Testis (tissue), 3 donors: ENCODE data around the gene CERS4. TPM values are rescaled to one million over a fixed set of nuclear protein-coding genes. Genes with fewer than 3 reads are reported as not detected.

Source experiments
- DNase-seq: peaks from one replicate; pipeline ENCODE4 v3.0.0-alpha.2; 2019
- H3K27ac ChIP-seq, 2 donors: fragments of 200-600 bp; sonication (generic); one replicate each; pipeline ENCODE4 v1.5.1; 2019
- H3K27me3 ChIP-seq: fragments of 200-600 bp; sonication (generic); one replicate; pipeline ENCODE4 v1.5.1; 2019
- H3K36me3 ChIP-seq: fragments of 200-600 bp; sonication (generic); one replicate; pipeline ENCODE4 v1.5.1; 2017; ENCODE audit warnings: low read depth; ENCODE audit errors: missing control alignments
- H3K4me1 ChIP-seq: fragments of 200-600 bp; sonication (generic); one replicate; pipeline ENCODE4 v1.5.1; 2019
- H3K4me3 ChIP-seq, 2 donors: fragments of 200-600 bp; sonication (generic); one replicate each; pipeline ENCODE4 v1.5.1; 2017 to 2019
- H3K9me3 ChIP-seq: fragments of 200-600 bp; sonication (generic); one replicate; pipeline ENCODE4 v1.5.1; 2017
- CTCF ChIP-seq, 3 experiments: fragments of 450-650 bp in 2 of 3; fragments of 200-600 bp in 1 of 3; sonication (generic) in 1 of 3; IDR thresholded peaks; one replicate each; pipeline ENCODE4 v1.5.1; 2016 to 2019; ENCODE audit warnings: antibody characterized with exemption in 3 of 3, mild to moderate bottlenecking in 2 of 3, moderate library complexity in 1 of 3
- POLR2A ChIP-seq: fragments of 450-650 bp; IDR thresholded peaks from one replicate; pipeline ENCODE4 v1.6.1; 2017; ENCODE audit warnings: antibody characterized with exemption, mild to moderate bottlenecking, moderate library complexity
- WGBS, 2 donors: methylation state at CpG; one replicate each; pipeline ENCODE4 v1.1.5; 2018; 5-methylcytosine and 5-hydroxymethylcytosine counted together
- intact Hi-C: fragments of 100-400 bp; cut with DNase I; formaldehyde crosslinking; loops from one replicate; pipeline ENCODE4 v1.15.1; 2023; ENCODE audit warnings: low total_unique reads
- polyA plus RNA-seq: library from polyadenylated mRNA; stranded (reverse); fragments of 350-450 nt; fragmentation: Illumina TruSeq; extraction: RNeasy Lipid Tissue Mini Kit (QIAGEN cat#74804); gene quantifications from one replicate; pipeline ENCODE4 v1.2.3, GENCODE V29; 2014; ENCODE audit warnings: low read depth, low replicate concordance; ENCODE audit not compliant: insufficient read depth
- total RNA-seq, 2 donors: library from RNA; depleted of rRNA; stranded (reverse); fragments of >200 nt; gene quantifications; one replicate each; pipeline ENCODE4 v1.2.3, GENCODE V29; 2016

CERS4 gene
- total and polyA plus RNA-seq, 3 donors from 2014 or later: 35.2 to 105 (median 68.6) TPM

- TF ChIP-seq POLR2A (no peak), CTCF (IDR thresholded peaks at IDR 0.05) (no peak)
- H3K36me3 ChIP-seq: no peaks in the 10 kb centered on the region
These were observed 99.0 kb downstream of the CERS4 start, which contains the start of gene CD320 for GRCh38 chr19:8307965-8308866. CD320 (minus strand) TSS chr19:8308358; CDS start chr19:8308290, 68 bp downstream.

GRCh38 chr19:8308891-8309291 lies 99.7 kb downstream of the CERS4 start:
- H3K4me3 ChIP-seq: peak overlapping the region; percentile 56 to 63
- no peak for TF ChIP-seq POLR2A
- TF ChIP-seq CTCF (IDR thresholded peaks at IDR 0.05): no peak
- H3K27ac ChIP-seq: peak overlapping the region in 1 of 2 donors; percentile 69
- H3K9me3 ChIP-seq: no peaks in the 10 kb centered on the region
- H3K4me1 ChIP-seq: peaks cover 12% of the 10 kb centered on the region
- WGBS, 2 donors: 50 to 56% methylated on average over 17 of the region's 17 CpGs
- intact Hi-C loops: no loop called here
- H3K27me3 ChIP-seq: no peaks in the 10 kb centered on the region
- no peaks in the 10 kb centered on the region for H3K36me3 ChIP-seq
- DNase-seq: no peak

More at GRCh38 chr19:8307965-8308866, 99.0 kb downstream of the CERS4 start, which contains the start of gene CD320:
- Histone ChIP-seq H3K9me3 (no peaks in the 10 kb centered on the region), H3K27ac (peak within 1 kb of the TSS in 1 of 2 donors; percentile 69), H3K4me1 (peaks cover 12% of the 10 kb centered on the region), H3K27me3 (no peaks in the 10 kb centered on the region), H3K4me3 (peak within 1 kb of the TSS; percentile 56 to 63)
- 1 to 3% methylated on average over 29 to 47 of the region's 63 CpGs for WGBS, 2 donors
- intact Hi-C loops: no loop called here
- peak; percentile 95 for DNase-seq

GRCh38 chr19:8310342-8311055 lies 101.3 kb downstream of the CERS4 start:
- 94 to 96% methylated on average over 17 of the region's 17 CpGs for WGBS, 2 donors
- Histone ChIP-seq H3K27me3 (no peaks in the 10 kb centered on the region), H3K9me3 (no peaks in the 10 kb centered on the region), H3K4me3 (no peak overlapping the region), H3K4me1 (peaks cover 12% of the 10 kb centered on the region), H3K36me3 (no peaks in the 10 kb centered on the region), H3K27ac (no peak overlapping the region)
- intact Hi-C loops: no loop called here
- TF ChIP-seq CTCF (IDR thresholded peaks at IDR 0.05) (no peak), POLR2A (no peak)
- no peak for DNase-seq

GRCh38 chr19:8311461-8312260 lies 102.5 kb downstream of the CERS4 start:
- DNase-seq: no peak
- H3K9me3 ChIP-seq: no peaks in the 10 kb centered on the region
- intact Hi-C loops: no loop called here
- no peak overlapping the region for H3K4me3 ChIP-seq
- 73 to 81% methylated on average over 15 to 16 of the region's 16 CpGs for WGBS, 2 donors
- H3K4me1 ChIP-seq: peaks cover 12% of the 10 kb centered on the region
- TF ChIP-seq CTCF (IDR thresholded peaks at IDR 0.05) (no peak), POLR2A (no peak)
- no peaks in the 10 kb centered on the region for H3K27me3 ChIP-seq
- H3K36me3 ChIP-seq: no peaks in the 10 kb centered on the region
- no peak overlapping the region for H3K27ac ChIP-seq

Other genes with a start within 250 kb of the CERS4 start
- gene ELAVL1, start 203.7 kb upstream of the CERS4 start, total RNA-seq: 10 to 100 TPM; 75.7 to 84.8 TPM
- gene ELAVL1, start 203.7 kb upstream of the CERS4 start, polyA plus RNA-seq: 128 TPM
- 1 to 10 TPM in 1 of 2 donors, not detected in 1; 1.7 TPM for gene CCL25, start 156.6 kb upstream of the CERS4 start, total RNA-seq
- gene CCL25, start 156.6 kb upstream of the CERS4 start, polyA plus RNA-seq: 0.47 TPM
- gene FBN3, start 59.8 kb upstream of the CERS4 start, total RNA-seq: 10 to 100 TPM in 1 of 2 donors, 1 to 10 TPM in 1; 2.3 to 17.8 TPM
- gene FBN3, start 59.8 kb upstream of the CERS4 start, polyA plus RNA-seq: 0.62 TPM
- gene CD320, start 99.0 kb downstream of the CERS4 start, total RNA-seq: 10 to 100 TPM; 61.2 to 65.8 TPM
- gene CD320, start 99.0 kb downstream of the CERS4 start, polyA plus RNA-seq: 88.3 TPM
- gene NDUFA7, start 112.0 kb downstream of the CERS4 start, total RNA-seq: 10 to 100 TPM; 38.2 to 50.5 TPM
- 91.2 TPM for gene NDUFA7, start 112.0 kb downstream of the CERS4 start, polyA plus RNA-seq
- 100 to 1,000 TPM; 221 to 398 TPM for gene RPS28, start 112.1 kb downstream of the CERS4 start, total RNA-seq
- 505 TPM for gene RPS28, start 112.1 kb downstream of the CERS4 start, polyA plus RNA-seq
- gene KANK3, start 133.9 kb downstream of the CERS4 start, total RNA-seq: 10 to 100 TPM in 1 of 2 donors, 1 to 10 TPM in 1; 7.1 to 13.2 TPM
- 4.1 TPM for gene KANK3, start 133.9 kb downstream of the CERS4 start, polyA plus RNA-seq
- gene ANGPTL4, start 154.8 kb downstream of the CERS4 start, total RNA-seq: 10 to 100 TPM; 10.2 to 18.5 TPM
- 10.0 TPM for gene ANGPTL4, start 154.8 kb downstream of the CERS4 start, polyA plus RNA-seq
- 10 to 100 TPM; 84.4 to 95.2 TPM for gene RAB11B, start 181.0 kb downstream of the CERS4 start, total RNA-seq
- gene RAB11B, start 181.0 kb downstream of the CERS4 start, polyA plus RNA-seq: 126 TPM
- 10 to 100 TPM; 62.6 to 84.5 TPM for gene MARCHF2, start 203.9 kb downstream of the CERS4 start, total RNA-seq
- 35.3 TPM for gene MARCHF2, start 203.9 kb downstream of the CERS4 start, polyA plus RNA-seq
- gene HNRNPM, start 235.6 kb downstream of the CERS4 start, total RNA-seq: 100 to 1,000 TPM; 164 to 177 TPM
- gene HNRNPM, start 235.6 kb downstream of the CERS4 start, polyA plus RNA-seq: 198 TPM